ENCODE data around the gene SULT2A1.

The SULT2A1 gene

GRCh38 chr19:47899335-47899734 is 13.2 kb upstream of the SULT2A1 start:
- Histone ChIP-seq H3K27me3 (ENCODE audit: insufficient read depth, poor library complexity, severe bottlenecking) (no peaks in the 10 kb centered on the region), H3K4me3 (ENCODE audit: severe bottlenecking) (no peak overlapping the region), H3K36me3 (ENCODE audit: low read depth) (no peaks in the 10 kb centered on the region), H3K4me1 (ENCODE audit: insufficient read depth, poor library complexity, severe bottlenecking) (no peaks in the 10 kb centered on the region), H3K27ac (ENCODE audit: poor library complexity, severe bottlenecking) (no peak overlapping the region), H3K9me3 (ENCODE audit: severe bottlenecking) (no peaks in the 10 kb centered on the region)
- no peak for TF ChIP-seq CTCF (IDR thresholded peaks at IDR 0.05; ENCODE audit: poor library complexity, severe bottlenecking)
- ATAC-seq (ENCODE audit: low read depth) (no peak), DNase-seq (ENCODE audit: low spot score) (no peak)

- no peak for DNase-seq (ENCODE audit: low spot score)
- no peak overlapping the region for H3K27ac ChIP-seq (ENCODE audit: poor library complexity, severe bottlenecking)
- H3K4me1 ChIP-seq (ENCODE audit: insufficient read depth, poor library complexity, severe bottlenecking): no peaks in the 10 kb centered on the region
- ATAC-seq (ENCODE audit: low read depth): no peak
- no peak for TF ChIP-seq CTCF (IDR thresholded peaks at IDR 0.05; ENCODE audit: poor library complexity, severe bottlenecking)
- no peaks in the 10 kb centered on the region for H3K9me3 ChIP-seq (ENCODE audit: severe bottlenecking)
- H3K36me3 ChIP-seq (ENCODE audit: low read depth): no peaks in the 10 kb centered on the region
- no peaks in the 10 kb centered on the region for H3K27me3 ChIP-seq (ENCODE audit: insufficient read depth, poor library complexity, severe bottlenecking)
- H3K4me3 ChIP-seq (ENCODE audit: severe bottlenecking): no peak overlapping the region
Measured at GRCh38 chr19:47897861-47898260, 11.7 kb upstream of the SULT2A1 start.

GRCh38 chr19:47896773-47897172 is 10.7 kb upstream of the SULT2A1 start:
- DNase-seq (ENCODE audit: low spot score): no peak
- H3K36me3 ChIP-seq (ENCODE audit: low read depth): no peaks in the 10 kb centered on the region
- no peak overlapping the region for H3K4me3 ChIP-seq (ENCODE audit: severe bottlenecking)
- H3K9me3 ChIP-seq (ENCODE audit: severe bottlenecking): no peaks in the 10 kb centered on the region
- TF ChIP-seq CTCF (IDR thresholded peaks at IDR 0.05; ENCODE audit: poor library complexity, severe bottlenecking): no peak
- ATAC-seq (ENCODE audit: low read depth): no peak
- no peak overlapping the region for H3K27ac ChIP-seq (ENCODE audit: poor library complexity, severe bottlenecking)
- no peaks in the 10 kb centered on the region for H3K27me3 ChIP-seq (ENCODE audit: insufficient read depth, poor library complexity, severe bottlenecking)
- H3K4me1 ChIP-seq (ENCODE audit: insufficient read depth, poor library complexity, severe bottlenecking): no peaks in the 10 kb centered on the region

GRCh38 chr19:47896019-47896418 is 9.9 kb upstream of the SULT2A1 start:
- no peak for TF ChIP-seq CTCF (IDR thresholded peaks at IDR 0.05; ENCODE audit: poor library complexity, severe bottlenecking)
- no peaks in the 10 kb centered on the region for H3K36me3 ChIP-seq (ENCODE audit: low read depth)
- ATAC-seq (ENCODE audit: low read depth) (no peak), DNase-seq (ENCODE audit: low spot score) (no peak)
- no peaks in the 10 kb centered on the region for H3K9me3 ChIP-seq (ENCODE audit: severe bottlenecking)
- H3K4me1 ChIP-seq (ENCODE audit: insufficient read depth, poor library complexity, severe bottlenecking): no peaks in the 10 kb centered on the region
- H3K27ac ChIP-seq (ENCODE audit: poor library complexity, severe bottlenecking): no peak overlapping the region
- H3K27me3 ChIP-seq (ENCODE audit: insufficient read depth, poor library complexity, severe bottlenecking): no peaks in the 10 kb centered on the region
- H3K4me3 ChIP-seq (ENCODE audit: severe bottlenecking): no peak overlapping the region

GRCh38 chr19:47895165-47895782 is 9.2 kb upstream of the SULT2A1 start:
- H3K4me1 ChIP-seq (ENCODE audit: insufficient read depth, poor library complexity, severe bottlenecking): no peaks in the 10 kb centered on the region
- ATAC-seq (ENCODE audit: low read depth): no peak
- H3K9me3 ChIP-seq (ENCODE audit: severe bottlenecking): no peaks in the 10 kb centered on the region
- no peak for TF ChIP-seq CTCF (IDR thresholded peaks at IDR 0.05; ENCODE audit: poor library complexity, severe bottlenecking)
- no peak overlapping the region for H3K4me3 ChIP-seq (ENCODE audit: severe bottlenecking)
- no peak for DNase-seq (ENCODE audit: low spot score)
- H3K36me3 ChIP-seq (ENCODE audit: low read depth): no peaks in the 10 kb centered on the region
- no peaks in the 10 kb centered on the region for H3K27me3 ChIP-seq (ENCODE audit: insufficient read depth, poor library complexity, severe bottlenecking)
- no peak overlapping the region for H3K27ac ChIP-seq (ENCODE audit: poor library complexity, severe bottlenecking)

All from RWPE2 (cell line).